HCT116 (cell line): ENCODE data around the gene ASS1.

Experiments
- CEBPB ChIP-seq: IDR thresholded peaks from 2 replicates; pipeline ENCODE4 v1.6.1; 2012; ENCODE audit warnings: low read depth
- CTCF ChIP-seq, 3 experiments: fragments of 200-600 bp in 1 of 3; sonication (generic) in 1 of 3; IDR thresholded peaks in 2 of 3; conservative IDR thresholded peaks in 1 of 3; 2 replicates each; pipeline ENCODE4 v1.5.1; 2012 to 2017; ENCODE audit warnings: low read depth in 2 of 3, low read length in 2 of 3, antibody characterized with exemption in 1 of 3, borderline replicate concordance in 1 of 3, control low read depth in 1 of 3, mild to moderate bottlenecking in 1 of 3, mixed read lengths in 1 of 3, mixed run types in 1 of 3, moderate library complexity in 1 of 3; ENCODE audit not compliant: insufficient read depth in 1 of 3
- EZH2 ChIP-seq: fragments of 200-600 bp; sonication (generic); IDR thresholded peaks from 2 replicates; pipeline ENCODE4 v1.6.1; 2017; ENCODE audit warnings: antibody characterized with exemption, mixed run types
- JUND ChIP-seq: IDR thresholded peaks from 2 replicates; pipeline ENCODE4 v1.6.1; 2012
- MAX ChIP-seq: IDR thresholded peaks from 2 replicates; pipeline ENCODE4 v1.6.1; 2012
- POLR2A ChIP-seq: IDR thresholded peaks from 2 replicates; pipeline ENCODE4 v1.7.0; 2011; ENCODE audit warnings: borderline replicate concordance; ENCODE audit not compliant: insufficient read depth, insufficient read length; ENCODE audit errors: extremely low read depth
- RAD21 ChIP-seq: IDR thresholded peaks from 2 replicates; pipeline ENCODE4 v1.6.1; 2012; ENCODE audit warnings: low read depth, mild to moderate bottlenecking
- REST ChIP-seq: IDR thresholded peaks from 2 replicates; pipeline ENCODE4 v1.6.1; 2012; ENCODE audit warnings: low read depth
- SP1 ChIP-seq: IDR thresholded peaks from 2 replicates; pipeline ENCODE4 v1.6.1; 2012; ENCODE audit warnings: low read depth
- YY1 ChIP-seq: IDR thresholded peaks from 2 replicates; pipeline ENCODE4 v1.6.1; 2011; ENCODE audit warnings: low read length, low read depth, moderate library complexity, mild to moderate bottlenecking; ENCODE audit not compliant: insufficient replicate concordance; ENCODE audit errors: extremely low read depth

- no peak for TF ChIP-seq CTCF (IDR thresholded peaks at IDR 0.05 in 2 of 3, conservative IDR thresholded peaks at IDR 0.05 in 1 of 3; ENCODE audit: borderline replicate concordance in 1 of 3, insufficient read depth in 1 of 3, low read depth in 2 of 3, low read length in 2 of 3)
- no peak for TF ChIP-seq REST
- TF ChIP-seq EZH2 = no peak
- no peak for TF ChIP-seq POLR2A
- TF ChIP-seq MAX = no peak
- no peak for TF ChIP-seq CEBPB
- TF ChIP-seq YY1 = no peak
- no peak for TF ChIP-seq RAD21
- TF ChIP-seq SP1 = no peak
- TF ChIP-seq JUND = no peak
Observed at GRCh38 chr9:130400870-130401269, 43.9 kb upstream of the ASS1 start.
